Kidney (tissue), 14 donors: ENCODE measurements around the gene CD300A. TPM values are rescaled to one million over a fixed set of nuclear protein-coding genes. Genes with fewer than 3 reads are reported as not detected.
A peak's percentile ranks its signal among the peaks of the same experiment; 100 is the strongest.

Experiments used
- DNase-seq, 5 donors: peaks; one replicate each; pipeline ENCODE4 v3.0.0-alpha.2; 2013 to 2020
- FAIRE-seq: peaks from 2 replicates; lab custom pipeline; 2012; peaks lifted over from hg19 to GRCh38; lab: Jason Lieb, UNC
- H3K27ac ChIP-seq, 2 donors: one replicate each; pipeline ENCODE4 v1.7.0; 2013; ENCODE audit warnings: low read depth in 2 of 2, low read length in 2 of 2, inconsistent platforms in 1 of 2
- H3K27me3 ChIP-seq: one replicate; pipeline ENCODE4 v1.7.1; 2013; ENCODE audit warnings: low read length, inconsistent platforms; ENCODE audit not compliant: control insufficient read depth, insufficient read depth
- H3K36me3 ChIP-seq, 3 donors: one replicate each; pipeline versions ENCODE4 v1.7.0 to v1.7.1; 2013; ENCODE audit warnings: low read length in 3 of 3, control low read depth in 1 of 3, inconsistent platforms in 1 of 3; ENCODE audit not compliant: insufficient read depth in 3 of 3, control insufficient read depth in 2 of 3
- H3K4me1 ChIP-seq, 3 donors: one replicate each; pipeline versions ENCODE4 v1.7.0 to v1.7.1; 2013; ENCODE audit warnings: low read length in 3 of 3, inconsistent platforms in 1 of 3, low read depth in 1 of 3; ENCODE audit not compliant: control insufficient read depth in 2 of 3, insufficient read depth in 2 of 3
- H3K4me3 ChIP-seq, 3 donors: one replicate each; pipeline versions ENCODE4 v1.7.0 to v1.8.1; 2013; ENCODE audit warnings: low read length in 3 of 3, control low read depth in 1 of 3, inconsistent platforms in 1 of 3
- H3K9ac ChIP-seq, 3 donors: one replicate each; pipeline versions ENCODE4 v1.7.0 to v1.7.1; 2013; ENCODE audit warnings: low read length in 3 of 3, control low read depth in 1 of 3, inconsistent platforms in 1 of 3
- H3K9me3 ChIP-seq, 3 donors: one replicate each; pipeline versions ENCODE4 v1.7.0 to v1.7.1; 2013; ENCODE audit warnings: low read length in 3 of 3, control low read depth in 1 of 3, inconsistent platforms in 1 of 3; ENCODE audit not compliant: control insufficient read depth in 2 of 3, insufficient read depth in 1 of 3
- intact Hi-C: fragments of 100-400 bp; cut with DNase I; formaldehyde crosslinking; loops from one replicate; pipeline ENCODE4 v1.11.1; 2022
- polyA plus RNA-seq: library from polyadenylated mRNA; stranded (reverse); fragments of 350-450 nt; fragmentation: Illumina TruSeq; extraction: RNeasy Lipid Tissue Mini Kit (QIAGEN cat#74804); gene quantifications from one replicate; pipeline ENCODE4 v1.2.3, GENCODE V29; 2014; ENCODE audit warnings: low read depth, low replicate concordance; ENCODE audit not compliant: insufficient read depth
- total RNA-seq: library from RNA; stranded (reverse); fragmentation: NEBNext Ultra II Directional; extraction: Animal tissue kit (Norgen Biotek cat#: 25700); gene quantifications from one replicate; pipeline ENCODE4 v1.2.1, GENCODE V29; 2021
- TF ChIP-seq, protein P1 (sequence below): IDR thresholded peaks from 3 replicates; pipeline ENCODE4 v1.5.1; 2012; ENCODE audit warnings: mild to moderate bottlenecking, moderate library complexity, borderline replicate concordance; ENCODE audit not compliant: insufficient read depth; ENCODE audit errors: extremely low read depth
- donor health status: control.
- donor health status: control.
- donor health status: control.
- donor health status: control.
- donor health status: control.
- donor health status: DM: yes; HTN: yes; CAD: no.
- donor health status: Normal renal cell carcinoma (clear cell type).

CD300A gene
- total and polyA plus RNA-seq, 2 donors from 2014 or later: 3.1 to 8.2 TPM

GRCh38 chr17:74467221-74467951 is 952 bp downstream of the CD300A start:
- TF ChIP-seq, protein P1, sequence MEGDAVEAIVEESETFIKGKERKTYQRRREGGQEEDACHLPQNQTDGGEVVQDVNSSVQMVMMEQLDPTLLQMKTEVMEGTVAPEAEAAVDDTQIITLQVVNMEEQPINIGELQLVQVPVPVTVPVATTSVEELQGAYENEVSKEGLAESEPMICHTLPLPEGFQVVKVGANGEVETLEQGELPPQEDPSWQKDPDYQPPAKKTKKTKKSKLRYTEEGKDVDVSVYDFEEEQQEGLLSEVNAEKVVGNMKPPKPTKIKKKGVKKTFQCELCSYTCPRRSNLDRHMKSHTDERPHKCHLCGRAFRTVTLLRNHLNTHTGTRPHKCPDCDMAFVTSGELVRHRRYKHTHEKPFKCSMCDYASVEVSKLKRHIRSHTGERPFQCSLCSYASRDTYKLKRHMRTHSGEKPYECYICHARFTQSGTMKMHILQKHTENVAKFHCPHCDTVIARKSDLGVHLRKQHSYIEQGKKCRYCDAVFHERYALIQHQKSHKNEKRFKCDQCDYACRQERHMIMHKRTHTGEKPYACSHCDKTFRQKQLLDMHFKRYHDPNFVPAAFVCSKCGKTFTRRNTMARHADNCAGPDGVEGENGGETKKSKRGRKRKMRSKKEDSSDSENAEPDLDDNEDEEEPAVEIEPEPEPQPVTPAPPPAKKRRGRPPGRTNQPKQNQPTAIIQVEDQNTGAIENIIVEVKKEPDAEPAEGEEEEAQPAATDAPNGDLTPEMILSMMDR: no peak
- no peak overlapping the region for H3K27ac ChIP-seq
- H3K4me1 ChIP-seq: peaks cover 0 to 2% (median 0%) of the 10 kb centered on the region in 3 donors
- peaks cover 0 to 2% (median 0%) of the 10 kb centered on the region in 3 donors for H3K9me3 ChIP-seq
- no peaks in the 10 kb centered on the region for H3K36me3 ChIP-seq
- intact Hi-C loops: no loop called here
- DNase-seq (peak in 1 of 5 donors; percentile 68), FAIRE-seq (no peak)
- H3K27me3 ChIP-seq: peaks cover 7% of the 10 kb centered on the region
- no peak overlapping the region for H3K4me3 ChIP-seq
- no peak overlapping the region for H3K9ac ChIP-seq

DNA sequence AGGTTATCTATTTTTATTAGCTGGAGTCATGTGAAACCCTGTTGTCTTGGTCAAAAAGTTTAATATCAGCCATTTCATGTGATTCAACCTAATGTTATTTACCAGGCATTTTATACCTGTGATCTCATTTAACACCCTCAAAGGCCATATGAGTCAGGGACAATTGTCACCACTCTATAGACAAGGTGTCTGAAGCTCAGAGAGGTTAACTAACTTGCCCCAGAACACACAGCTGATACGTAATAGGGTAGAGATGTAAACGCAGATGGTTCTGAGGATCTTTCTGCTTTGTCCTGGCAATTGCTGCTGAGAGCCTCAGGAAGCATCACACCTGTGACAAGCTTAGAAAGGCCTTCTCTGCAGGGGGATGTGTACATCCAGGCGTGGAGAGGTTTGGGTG is 4.9 kb downstream of the CD300A start:
- no peak overlapping the region for H3K4me3 ChIP-seq
- peaks cover 7% of the 10 kb centered on the region for H3K27me3 ChIP-seq
- no peaks in the 10 kb centered on the region for H3K36me3 ChIP-seq
- TF ChIP-seq, protein P1: no peak
- intact Hi-C loops: no loop called here
- no peaks in the 10 kb centered on the region for H3K4me1 ChIP-seq
- DNase-seq (no peak), FAIRE-seq (no peak)
- no peak overlapping the region for H3K9ac ChIP-seq
- H3K9me3 ChIP-seq: no peaks in the 10 kb centered on the region
- H3K27ac ChIP-seq: no peak overlapping the region

DNA sequence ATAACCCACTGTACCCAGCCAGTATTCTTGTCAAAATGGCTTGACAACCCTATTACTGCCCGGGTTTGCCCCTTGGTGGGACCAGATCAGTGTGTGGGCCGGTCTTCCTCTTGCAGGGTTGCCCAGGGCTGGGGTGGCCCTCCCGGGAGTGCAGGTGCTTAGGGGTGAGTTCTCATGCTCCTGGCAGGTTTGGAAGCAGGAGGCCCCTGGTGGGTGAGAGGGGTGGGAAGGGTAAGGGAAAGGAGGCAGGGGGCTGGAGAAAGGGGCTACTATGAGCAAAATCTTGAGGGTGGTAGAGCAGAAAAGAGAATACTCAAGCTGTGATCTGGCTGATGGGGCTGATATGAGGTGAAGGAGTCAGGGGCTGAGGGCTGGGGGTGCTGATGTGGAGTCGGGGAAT is 6.5 kb downstream of the CD300A start:
- FAIRE-seq (no peak), DNase-seq (no peak)
- Histone ChIP-seq H3K27me3 (no peaks in the 10 kb centered on the region), H3K9ac (no peak overlapping the region), H3K36me3 (no peaks in the 10 kb centered on the region), H3K4me1 (no peaks in the 10 kb centered on the region), H3K27ac (no peak overlapping the region), H3K9me3 (no peaks in the 10 kb centered on the region), H3K4me3 (no peak overlapping the region)
- intact Hi-C loops: no loop called here
- TF ChIP-seq, protein P1: no peak
